Muscle layer of duodenum (tissue), 2 donors: ENCODE data around the gene CLIC4.
"Not testable (repeated sequence)": the region's sequence is repeated elsewhere in the genome, so short reads cannot be mapped to it uniquely, and the experiment has no call there.

Experiments
- H3K27ac ChIP-seq: one replicate; pipeline ENCODE4 v1.7.0; 2013; ENCODE audit warnings: mild to moderate bottlenecking, low read length
- H3K27me3 ChIP-seq: one replicate; pipeline ENCODE4 v1.7.0; 2013; ENCODE audit warnings: low read depth, mild to moderate bottlenecking, control low read depth, low read length
- H3K36me3 ChIP-seq, 2 donors: one replicate each; pipeline ENCODE4 v1.7.0; 2013; ENCODE audit warnings: low read length in 2 of 2, control low read depth in 1 of 2, mild to moderate bottlenecking in 1 of 2; ENCODE audit not compliant: insufficient read depth in 2 of 2, control insufficient read depth in 1 of 2
- H3K4me1 ChIP-seq, 2 donors: one replicate each; pipeline ENCODE4 v1.7.0; 2013; ENCODE audit warnings: low read length in 2 of 2, mild to moderate bottlenecking in 2 of 2, control low read depth in 1 of 2, moderate library complexity in 1 of 2; ENCODE audit not compliant: insufficient read depth in 2 of 2, control insufficient read depth in 1 of 2
- H3K4me3 ChIP-seq, 2 donors: one replicate each; pipeline ENCODE4 v1.7.0; 2013; ENCODE audit warnings: low read length in 2 of 2, low read depth in 1 of 2, mild to moderate bottlenecking in 1 of 2
- H3K9me3 ChIP-seq, 2 donors: one replicate each; pipeline ENCODE4 v1.7.0; 2013; ENCODE audit warnings: low read length in 2 of 2, control low read depth in 1 of 2, mild to moderate bottlenecking in 1 of 2; ENCODE audit not compliant: control insufficient read depth in 1 of 2
- donor health status: healthy.

Gene CLIC4

DNA sequence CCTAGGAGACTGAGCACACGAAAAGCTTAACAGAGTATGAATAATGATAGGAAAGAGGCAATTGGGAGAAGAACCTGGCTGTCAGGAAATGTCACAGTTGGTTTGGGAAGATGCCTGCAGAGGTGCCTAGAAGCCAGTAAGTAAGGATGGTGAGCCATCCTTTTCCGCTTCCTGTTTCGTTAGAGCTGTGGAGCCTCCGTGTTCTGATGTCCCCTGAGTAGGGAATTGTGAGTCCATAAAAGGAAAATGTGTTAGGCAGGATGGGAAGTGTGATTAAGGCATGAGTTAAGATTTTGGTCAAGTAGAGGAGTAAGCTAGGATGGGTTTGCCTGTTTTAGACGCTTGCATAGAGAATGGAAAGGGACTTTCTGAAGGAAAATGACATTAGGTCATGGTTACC lies 9.0 kb downstream of the CLIC4 start:
- Histone ChIP-seq H3K9me3 (no peaks in the 10 kb centered on the region), H3K36me3 (no peaks in the 10 kb centered on the region), H3K4me3 (no peak overlapping the region), H3K27ac (no peak overlapping the region), H3K4me1 (peaks cover 0 to 29% of the 10 kb centered on the region in 2 donors), H3K27me3 (no peaks in the 10 kb centered on the region)

DNA sequence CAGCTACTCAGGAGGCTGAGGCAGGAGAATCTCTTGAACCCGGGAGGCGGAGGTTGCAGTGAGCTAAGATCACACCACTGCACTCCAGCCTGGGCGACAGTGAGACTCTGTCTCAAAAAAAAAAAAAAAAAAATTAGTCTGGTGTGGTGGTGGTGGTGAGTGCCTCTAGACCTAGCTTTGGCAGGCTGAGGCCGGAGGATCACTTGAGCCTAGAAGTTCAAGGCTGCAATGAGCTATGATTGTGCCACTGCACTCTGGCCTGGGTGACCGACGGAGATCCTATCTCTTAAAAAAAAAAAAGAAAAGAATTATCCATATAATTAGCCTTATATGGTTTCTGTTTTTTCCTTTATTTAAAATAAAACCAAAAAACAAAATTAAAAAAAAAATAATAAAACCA lies 10.1 kb downstream of the CLIC4 start:
- not testable (repeated sequence) for H3K36me3 ChIP-seq, H3K9me3 ChIP-seq, H3K27me3 ChIP-seq, H3K27ac ChIP-seq, H3K4me3 ChIP-seq
- peaks cover 0 to 23% of the 10 kb centered on the region in 2 donors for H3K4me1 ChIP-seq

DNA sequence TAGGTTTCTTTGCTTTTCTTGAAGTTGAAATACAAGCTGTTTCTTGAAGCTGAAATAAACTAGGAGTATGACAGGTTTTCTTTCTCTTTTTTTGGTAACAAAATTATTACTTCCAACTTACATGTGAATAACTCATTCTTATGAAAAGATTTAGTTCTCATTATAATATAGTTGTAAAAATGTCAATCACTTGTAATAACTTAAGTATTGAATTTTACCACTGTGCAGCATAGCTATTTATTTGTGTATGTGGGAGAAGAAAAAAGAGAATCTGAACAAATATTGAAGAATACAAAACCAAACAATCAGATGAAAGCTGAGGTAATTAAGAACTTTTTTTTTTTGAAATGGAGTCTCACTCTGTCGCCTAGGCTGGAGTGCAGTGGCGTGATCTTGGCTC lies 11.1 kb downstream of the CLIC4 start:
- no peaks in the 10 kb centered on the region for H3K36me3 ChIP-seq

DNA sequence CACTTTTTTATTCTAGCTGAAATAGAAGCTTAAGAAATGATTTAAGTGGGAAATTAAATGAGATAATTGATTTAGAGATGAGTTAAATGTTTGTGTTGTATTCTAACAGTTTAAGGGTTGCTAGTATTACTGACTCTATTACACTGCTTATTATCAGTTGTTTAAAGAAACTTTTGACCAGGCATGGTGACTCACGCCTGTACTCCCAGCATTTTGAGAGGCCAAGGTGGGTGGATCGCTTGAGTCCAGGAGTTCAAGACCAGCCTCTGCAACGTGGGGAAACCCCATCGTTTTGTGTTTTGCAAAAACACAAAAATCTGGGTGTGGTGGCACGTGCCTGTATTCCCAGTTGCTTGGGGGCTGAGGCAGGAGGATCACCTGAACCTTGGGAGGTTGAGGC lies 14.2 kb downstream of the CLIC4 start:
- peaks cover 0 to 3% of the 10 kb centered on the region in 2 donors for H3K4me1 ChIP-seq
- no peaks in the 10 kb centered on the region for H3K27me3 ChIP-seq

More for the DNA sequence above, 11.1 kb downstream of the CLIC4 start:
- Histone ChIP-seq H3K4me3 (no peak overlapping the region), H3K4me1 (peaks cover 0 to 23% of the 10 kb centered on the region in 2 donors), H3K27me3 (no peaks in the 10 kb centered on the region), H3K27ac (no peak overlapping the region), H3K9me3 (no peaks in the 10 kb centered on the region)

DNA sequence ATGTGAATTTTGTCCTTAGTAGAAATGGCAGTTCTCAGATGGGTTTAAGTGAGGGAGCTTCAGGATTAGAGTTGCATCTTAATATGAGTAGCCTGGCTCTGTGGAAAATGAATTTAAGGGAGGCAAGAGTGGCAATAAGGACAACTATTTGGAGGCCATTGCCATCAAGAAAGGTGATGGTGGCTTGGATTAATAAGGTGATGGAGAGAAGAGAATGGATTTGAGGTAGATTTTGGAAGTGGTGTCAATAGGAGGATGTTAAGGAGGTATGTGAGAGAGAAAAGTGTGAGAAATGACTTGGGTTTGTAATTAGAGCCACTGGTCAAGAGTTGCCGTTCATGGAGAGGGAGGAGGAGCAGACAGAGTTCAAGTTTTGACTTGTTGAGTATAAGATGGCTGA lies 16.3 kb downstream of the CLIC4 start:
- no peak overlapping the region for H3K27ac ChIP-seq

More for the DNA sequence above, 14.2 kb downstream of the CLIC4 start:
- H3K27ac ChIP-seq, result no peak overlapping the region
- H3K9me3 ChIP-seq, result no peaks in the 10 kb centered on the region
- H3K4me3 ChIP-seq, result no peak overlapping the region
- no peaks in the 10 kb centered on the region for H3K36me3 ChIP-seq

DNA sequence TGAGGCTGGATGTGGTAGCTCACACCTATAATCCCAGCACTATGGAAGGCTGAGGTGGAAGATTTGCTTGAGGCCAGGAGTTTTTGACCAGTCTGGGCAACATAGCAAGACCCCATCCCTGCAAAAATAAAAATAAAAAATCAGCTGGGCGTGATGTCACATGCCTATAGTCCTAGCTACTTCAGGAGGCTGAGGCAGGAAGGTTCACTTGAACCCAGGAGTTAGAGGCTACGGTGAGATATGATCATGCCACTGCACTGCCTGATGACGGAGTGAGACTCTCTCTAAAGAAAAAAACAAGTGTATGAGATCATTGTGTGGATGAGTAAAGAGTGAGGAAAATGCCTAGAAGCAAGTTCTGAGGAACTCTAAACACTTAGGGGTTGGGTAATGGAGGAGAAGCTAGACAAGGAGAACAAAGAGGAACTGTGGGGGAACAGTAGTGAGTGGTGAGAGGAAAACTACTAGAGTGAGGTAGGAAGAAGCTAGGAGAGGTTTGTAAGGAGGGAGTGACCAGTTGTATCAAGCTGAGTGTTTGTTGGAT lies 17.0 kb downstream of the CLIC4 start:
- Histone ChIP-seq H3K4me1 (peaks cover 9 to 11% of the 10 kb centered on the region in 2 donors), H3K9me3 (no peaks in the 10 kb centered on the region), H3K4me3 (no peak overlapping the region), H3K27me3 (no peaks in the 10 kb centered on the region), H3K27ac (peak overlapping the region; percentile 28), H3K36me3 (no peaks in the 10 kb centered on the region)

More for the DNA sequence above, 16.3 kb downstream of the CLIC4 start:
- H3K4me3 ChIP-seq, result no peak overlapping the region
- H3K36me3 ChIP-seq, result no peaks in the 10 kb centered on the region
- H3K9me3 ChIP-seq, result no peaks in the 10 kb centered on the region
- H3K27me3 ChIP-seq, result no peaks in the 10 kb centered on the region
- peaks cover 9 to 11% of the 10 kb centered on the region in 2 donors for H3K4me1 ChIP-seq

DNA sequence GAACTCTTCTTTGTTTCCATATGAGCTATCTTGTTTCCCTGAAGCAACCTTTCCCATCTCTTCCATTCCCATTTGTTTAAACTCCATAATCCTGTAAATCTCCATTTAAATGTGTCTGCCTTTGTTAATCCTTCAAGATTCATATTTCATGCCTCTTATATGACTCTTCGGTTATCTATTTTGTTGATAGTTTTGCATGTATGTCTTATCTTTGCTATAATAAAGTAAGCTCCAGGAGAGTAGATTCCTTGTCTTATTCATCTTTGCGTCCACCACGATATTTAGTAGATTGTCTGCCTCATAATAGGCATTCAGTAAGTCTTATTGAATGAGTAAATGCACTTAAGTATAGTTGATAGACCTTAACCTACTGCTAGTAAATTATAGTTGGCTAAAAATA lies 18.4 kb downstream of the CLIC4 start:
- Histone ChIP-seq H3K27me3 (no peaks in the 10 kb centered on the region), H3K27ac (no peak overlapping the region), H3K4me1 (peaks cover 9 to 11% of the 10 kb centered on the region in 2 donors), H3K4me3 (no peak overlapping the region), H3K9me3 (no peaks in the 10 kb centered on the region), H3K36me3 (no peaks in the 10 kb centered on the region)

DNA sequence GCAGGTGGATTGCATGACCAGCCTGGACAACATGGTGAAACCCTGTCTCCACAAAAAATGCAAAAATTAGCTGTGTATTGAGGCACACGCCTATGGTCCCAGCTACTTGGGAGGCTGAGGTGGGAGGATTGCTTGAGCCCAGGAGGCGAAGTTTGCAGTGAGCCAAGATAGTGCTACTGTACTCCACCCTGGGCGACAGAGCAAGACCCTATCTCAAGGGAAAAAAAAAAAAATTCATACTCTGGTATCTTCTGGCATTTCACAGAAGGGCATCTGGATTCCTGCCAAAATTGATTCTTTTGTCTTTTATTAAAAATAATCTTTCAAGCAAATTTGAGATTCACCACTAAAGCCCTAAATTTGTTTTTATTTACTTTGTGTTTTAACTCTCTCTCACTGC lies 19.2 kb downstream of the CLIC4 start:
- Histone ChIP-seq H3K27me3 (no peaks in the 10 kb centered on the region), H3K4me3 (no peak overlapping the region), H3K36me3 (no peaks in the 10 kb centered on the region), H3K9me3 (no peaks in the 10 kb centered on the region), H3K27ac (peak overlapping the region; percentile 45), H3K4me1 (peaks cover 9 to 12% of the 10 kb centered on the region in 2 donors)

DNA sequence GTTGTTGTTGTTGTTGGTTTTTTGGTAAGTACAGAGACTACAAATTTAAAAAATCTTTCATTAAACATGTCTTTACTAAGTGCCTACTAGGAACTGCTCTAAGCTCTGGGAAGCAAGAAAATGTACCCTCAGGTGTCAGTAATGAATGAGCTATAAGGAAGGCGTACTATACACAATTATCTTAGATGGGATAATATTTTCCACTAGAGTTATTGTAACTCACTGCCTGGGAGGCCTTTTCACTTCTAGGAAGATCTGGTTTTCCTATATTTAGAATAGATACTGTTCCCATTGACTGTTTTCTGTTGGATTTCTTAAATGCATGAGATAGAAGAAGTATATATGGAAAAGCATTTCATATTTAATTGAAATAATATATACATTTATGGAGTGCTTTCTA lies 19.6 kb downstream of the CLIC4 start:
- Histone ChIP-seq H3K9me3 (no peaks in the 10 kb centered on the region), H3K4me3 (no peak overlapping the region), H3K27ac (peak overlapping the region; percentile 45), H3K4me1 (peaks cover 9 to 16% of the 10 kb centered on the region in 2 donors), H3K27me3 (no peaks in the 10 kb centered on the region), H3K36me3 (no peaks in the 10 kb centered on the region)

DNA sequence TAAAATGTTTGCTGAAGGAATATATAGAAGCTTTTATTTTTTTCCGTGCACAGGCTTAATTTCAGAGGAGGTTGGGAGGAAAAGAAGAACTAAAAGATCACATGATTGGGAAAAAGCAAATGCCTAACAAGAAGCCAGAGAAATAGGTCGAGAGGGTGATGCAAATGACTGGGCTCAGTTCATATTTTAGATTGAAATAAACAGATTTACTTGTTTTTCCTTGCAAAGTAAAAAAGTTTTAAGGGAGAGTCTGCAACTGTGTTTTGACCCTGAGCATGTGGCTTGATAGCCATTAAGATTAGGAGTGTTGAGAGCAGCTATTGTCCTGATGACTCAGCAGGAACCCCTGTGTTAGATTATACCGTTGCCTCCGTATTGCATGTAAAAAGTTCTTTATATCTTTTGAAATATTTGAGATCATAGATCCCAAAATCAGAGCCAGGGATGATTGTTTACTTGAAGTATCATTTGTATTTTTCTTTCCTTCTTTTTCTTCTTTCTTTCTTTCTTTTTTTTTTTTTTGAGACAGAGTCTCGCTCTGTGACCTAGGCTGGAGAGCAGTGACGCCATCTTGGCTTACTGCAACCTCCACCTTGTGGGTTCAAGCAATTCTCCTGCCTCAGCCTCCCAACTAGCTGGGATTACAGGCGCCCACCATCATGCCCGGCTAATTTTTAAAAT lies 20.2 kb downstream of the CLIC4 start:
- peak overlapping the region; percentile 45 for H3K27ac ChIP-seq
- no peaks in the 10 kb centered on the region for H3K9me3 ChIP-seq
- no peaks in the 10 kb centered on the region for H3K27me3 ChIP-seq
- peaks cover 9 to 18% of the 10 kb centered on the region in 2 donors for H3K4me1 ChIP-seq
- H3K4me3 ChIP-seq, result peak overlapping the region in 1 of 2 donors; percentile 1
- H3K36me3 ChIP-seq, result peaks cover 0 to under 1% of the 10 kb centered on the region in 2 donors

DNA sequence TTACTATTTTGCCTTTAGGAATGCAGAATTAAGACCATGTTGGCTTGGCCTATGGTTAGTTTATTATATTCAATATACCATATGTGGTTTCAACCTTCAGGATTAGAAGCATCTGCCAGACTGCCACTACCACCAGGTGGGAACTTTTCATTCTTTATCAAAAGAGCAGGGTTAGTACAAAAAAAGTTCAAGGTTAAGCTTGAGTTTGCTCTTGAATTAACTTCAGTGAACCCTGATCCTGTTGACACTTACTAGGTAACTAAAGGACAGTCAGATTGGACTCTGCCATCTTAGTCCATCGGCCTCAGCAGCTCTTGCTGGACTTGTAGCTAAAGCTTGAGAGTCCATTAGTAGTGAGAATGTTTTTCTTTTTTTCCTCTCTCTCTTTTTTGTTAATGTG lies 22.1 kb downstream of the CLIC4 start:
- Histone ChIP-seq H3K27ac (no peak overlapping the region), H3K36me3 (peaks cover 0 to 7% of the 10 kb centered on the region in 2 donors), H3K27me3 (no peaks in the 10 kb centered on the region), H3K4me1 (peaks cover 9 to 18% of the 10 kb centered on the region in 2 donors), H3K4me3 (no peak overlapping the region), H3K9me3 (no peaks in the 10 kb centered on the region)
